ENCODE measurements around the gene SRBD1. TPM values are rescaled to one million over a fixed set of nuclear protein-coding genes. Genes with fewer than 3 reads are reported as not detected.
"Not testable (repeated sequence)": the region's sequence is repeated elsewhere in the genome, so short reads cannot be mapped to it uniquely, and the experiment has no call there.

The SRBD1 gene
- polyA plus RNA-seq, 1 experiment, result 8.7 TPM

DNA sequence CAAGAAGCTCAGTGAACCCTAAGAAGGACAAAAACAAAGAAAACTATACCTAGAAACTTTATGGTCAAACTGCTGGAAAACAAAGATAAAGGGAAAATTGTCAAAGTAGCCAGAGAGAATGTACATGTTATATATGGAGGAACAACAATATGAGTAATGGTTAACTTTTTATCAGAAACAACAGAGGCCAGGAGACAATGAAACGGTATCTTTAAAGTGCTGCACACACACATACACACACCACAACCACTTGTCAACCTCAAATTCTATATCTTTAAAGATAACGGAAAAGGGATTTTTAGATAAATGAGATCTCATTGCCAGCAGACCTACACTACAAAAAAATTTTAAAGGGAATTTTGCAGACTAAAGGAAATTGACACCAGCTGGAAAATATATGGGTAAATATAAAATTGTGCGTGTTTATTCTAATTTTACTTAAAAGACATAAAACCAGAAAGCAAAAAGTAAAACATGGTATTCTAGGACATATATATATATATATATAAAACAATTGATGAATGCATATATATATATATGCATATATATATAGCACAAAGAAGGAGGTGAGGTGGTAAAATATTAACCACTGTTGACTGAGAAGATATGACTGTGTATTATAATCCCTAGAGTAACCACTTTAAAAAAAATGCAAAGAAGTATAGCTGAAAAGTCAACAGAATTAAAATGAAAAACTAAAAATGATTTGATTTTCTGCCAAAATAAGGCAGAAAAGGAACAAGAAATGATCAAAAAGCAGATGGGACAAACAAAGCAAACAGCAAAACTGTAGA lies 172.0 kb downstream of the SRBD1 start:
- ChIA-PET CTCF (no interaction called here), POLR2A (no interaction called here)
- no peak overlapping the region for H3K4me3 ChIP-seq (ENCODE audit: low read depth, low read length)
- no peaks in the 10 kb centered on the region for H3K27me3 ChIP-seq (ENCODE audit: control insufficient read depth, insufficient read depth, low read length)
- TF ChIP-seq, protein P1, sequence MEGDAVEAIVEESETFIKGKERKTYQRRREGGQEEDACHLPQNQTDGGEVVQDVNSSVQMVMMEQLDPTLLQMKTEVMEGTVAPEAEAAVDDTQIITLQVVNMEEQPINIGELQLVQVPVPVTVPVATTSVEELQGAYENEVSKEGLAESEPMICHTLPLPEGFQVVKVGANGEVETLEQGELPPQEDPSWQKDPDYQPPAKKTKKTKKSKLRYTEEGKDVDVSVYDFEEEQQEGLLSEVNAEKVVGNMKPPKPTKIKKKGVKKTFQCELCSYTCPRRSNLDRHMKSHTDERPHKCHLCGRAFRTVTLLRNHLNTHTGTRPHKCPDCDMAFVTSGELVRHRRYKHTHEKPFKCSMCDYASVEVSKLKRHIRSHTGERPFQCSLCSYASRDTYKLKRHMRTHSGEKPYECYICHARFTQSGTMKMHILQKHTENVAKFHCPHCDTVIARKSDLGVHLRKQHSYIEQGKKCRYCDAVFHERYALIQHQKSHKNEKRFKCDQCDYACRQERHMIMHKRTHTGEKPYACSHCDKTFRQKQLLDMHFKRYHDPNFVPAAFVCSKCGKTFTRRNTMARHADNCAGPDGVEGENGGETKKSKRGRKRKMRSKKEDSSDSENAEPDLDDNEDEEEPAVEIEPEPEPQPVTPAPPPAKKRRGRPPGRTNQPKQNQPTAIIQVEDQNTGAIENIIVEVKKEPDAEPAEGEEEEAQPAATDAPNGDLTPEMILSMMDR (IDR thresholded peaks at IDR 0.05; ENCODE audit: low read depth, low read length), result no peak
- no peak for DNase-seq (ENCODE audit: low read depth, low spot score)
- H3K9me3 ChIP-seq (ENCODE audit: control insufficient read depth, insufficient read depth, low read length), result no peaks in the 10 kb centered on the region
- H3K27ac ChIP-seq (ENCODE audit: low read depth, low read length), result no peak overlapping the region

DNA sequence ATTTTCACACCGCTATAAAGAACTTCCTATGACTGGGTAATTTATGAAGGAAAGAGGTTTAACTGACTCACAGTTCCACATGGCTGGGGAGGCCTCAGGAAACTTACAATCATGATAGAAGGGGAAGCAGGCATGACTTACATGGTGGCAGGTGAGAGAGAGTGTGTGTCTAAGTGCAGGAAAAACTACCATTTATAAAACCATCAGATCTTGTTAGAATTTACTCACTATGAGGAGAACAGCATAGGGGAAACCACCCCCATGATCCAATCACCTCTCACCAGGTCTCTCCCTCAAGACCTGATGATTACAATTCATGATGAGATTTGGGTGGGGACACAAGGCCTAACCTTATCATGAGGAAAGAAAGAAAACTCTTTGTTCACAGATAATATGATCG lies 174.6 kb downstream of the SRBD1 start:
- Histone ChIP-seq H3K27me3 (ENCODE audit: control insufficient read depth, insufficient read depth, low read length) (no peaks in the 10 kb centered on the region), H3K4me3 (ENCODE audit: low read depth, low read length) (no peak overlapping the region), H3K27ac (ENCODE audit: low read depth, low read length) (no peak overlapping the region), H3K9me3 (ENCODE audit: control insufficient read depth, insufficient read depth, low read length) (no peaks in the 10 kb centered on the region)
- DNase-seq (ENCODE audit: low read depth, low spot score), result no peak
- ChIA-PET POLR2A (no interaction called here), CTCF (no interaction called here)
- TF ChIP-seq, protein P1 (IDR thresholded peaks at IDR 0.05; ENCODE audit: low read depth, low read length), result no peak

DNA sequence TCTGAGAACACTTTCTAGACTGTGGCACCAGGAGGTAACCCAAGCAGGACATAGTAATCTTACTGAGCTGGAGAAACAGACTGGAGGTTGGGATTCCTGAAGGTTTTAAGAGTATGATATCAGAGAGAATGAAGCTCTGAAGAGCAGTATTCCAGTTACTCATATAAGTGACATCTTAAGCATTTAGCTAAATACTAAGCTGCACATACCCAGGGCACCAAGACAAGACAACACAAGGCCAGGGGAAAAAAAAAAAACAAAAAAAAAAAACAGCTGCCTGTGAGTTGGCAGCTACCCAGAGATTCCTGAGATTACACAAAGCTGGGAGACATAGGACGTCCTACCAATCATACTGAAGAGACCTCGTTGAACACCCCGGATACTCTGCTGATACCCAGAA lies 175.8 kb downstream of the SRBD1 start:
- ChIA-PET POLR2A (interaction anchor here (0.6 kb wide), 1 partner anchor 75 kb away, joined by 3 read pairs; no protein-coding TSS in a partner anchor), CTCF (interaction anchor here (0.6 to 1.4 kb wide), 5 partner anchors 16 to 454 kb away, joined by 3 to 5 read pairs (median 3); no protein-coding TSS in a partner anchor)
- H3K9me3 ChIP-seq (ENCODE audit: control insufficient read depth, insufficient read depth, low read length), result no peaks in the 10 kb centered on the region
- H3K27me3 ChIP-seq (ENCODE audit: control insufficient read depth, insufficient read depth, low read length), result no peaks in the 10 kb centered on the region
- DNase-seq (ENCODE audit: low read depth, low spot score), result peak; percentile 23
- H3K4me3 ChIP-seq (ENCODE audit: low read depth, low read length), result no peak overlapping the region
- TF ChIP-seq, protein P1 (IDR thresholded peaks at IDR 0.05; ENCODE audit: low read depth, low read length), result no peak
- no peak overlapping the region for H3K27ac ChIP-seq (ENCODE audit: low read depth, low read length)

GRCh38 chr2:45433363-45433762 lies 177.7 kb downstream of the SRBD1 start:
- H3K27ac ChIP-seq (ENCODE audit: low read depth, low read length), result no peak overlapping the region
- ChIA-PET POLR2A (no interaction called here), CTCF (interaction anchor here (1.2 kb wide), 1 partner anchor 259 kb away, joined by 3 read pairs; no protein-coding TSS in a partner anchor)

DNA sequence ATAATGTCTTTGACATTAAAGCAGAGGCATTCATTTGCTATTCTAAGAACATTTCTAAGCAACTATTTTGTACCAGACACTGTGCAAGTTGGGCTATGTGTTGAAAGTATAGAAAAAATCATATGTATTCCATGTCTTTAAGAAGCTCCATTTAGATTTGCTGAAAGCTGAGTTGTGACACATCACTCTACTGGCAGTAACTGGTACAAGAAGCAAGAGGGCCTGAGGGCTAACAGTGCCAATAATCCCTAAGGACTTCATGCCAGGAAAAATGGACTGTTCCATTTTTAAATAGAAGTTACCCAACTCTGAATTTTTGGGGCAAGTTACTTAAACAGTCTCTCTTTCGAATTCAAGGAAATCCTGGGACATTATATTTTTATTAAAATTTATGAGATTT lies 178.7 kb downstream of the SRBD1 start:
- Histone ChIP-seq H3K27ac (ENCODE audit: low read depth, low read length) (no peak overlapping the region), H3K27me3 (ENCODE audit: control insufficient read depth, insufficient read depth, low read length) (no peaks in the 10 kb centered on the region), H3K9me3 (ENCODE audit: control insufficient read depth, insufficient read depth, low read length) (no peaks in the 10 kb centered on the region), H3K4me3 (ENCODE audit: low read depth, low read length) (no peak overlapping the region)
- TF ChIP-seq, protein P1 (IDR thresholded peaks at IDR 0.05; ENCODE audit: low read depth, low read length), result no peak
- ChIA-PET POLR2A (no interaction called here), CTCF (interaction anchor here (1.2 kb wide), 1 partner anchor 259 kb away, joined by 3 read pairs; no protein-coding TSS in a partner anchor)
- DNase-seq (ENCODE audit: low read depth, low spot score), result no peak

More at GRCh38 chr2:45433363-45433762, 177.7 kb downstream of the SRBD1 start:
- TF ChIP-seq, protein P1 (IDR thresholded peaks at IDR 0.05; ENCODE audit: low read depth, low read length), result no peak
- Histone ChIP-seq H3K4me3 (ENCODE audit: low read depth, low read length) (no peak overlapping the region), H3K27me3 (ENCODE audit: control insufficient read depth, insufficient read depth, low read length) (no peaks in the 10 kb centered on the region), H3K9me3 (ENCODE audit: control insufficient read depth, insufficient read depth, low read length) (no peaks in the 10 kb centered on the region)
- no peak for DNase-seq (ENCODE audit: low read depth, low spot score)

- H3K27ac ChIP-seq (ENCODE audit: low read depth, low read length); DNase-seq (ENCODE audit: low read depth, low spot score); H3K4me3 ChIP-seq (ENCODE audit: low read depth, low read length); H3K9me3 ChIP-seq (ENCODE audit: control insufficient read depth, insufficient read depth, low read length); H3K27me3 ChIP-seq (ENCODE audit: control insufficient read depth, insufficient read depth, low read length); CTCF ChIA-PET; POLR2A ChIA-PET: not testable (repeated sequence)
Measured at GRCh38 chr2:45426025-45426424, 185.0 kb downstream of the SRBD1 start.
